Transverse colon (tissue), 4 donors: ENCODE results near the gene PDIA5. TPM values are rescaled to one million over a fixed set of nuclear protein-coding genes. Genes with fewer than 3 reads are reported as not detected.
A peak's percentile ranks its signal among the peaks of the same experiment; 100 is the strongest.

Experiments used
- DNase-seq: peaks from one replicate; pipeline ENCODE4 v3.0.0-alpha.2; 2019
- H3K27ac ChIP-seq, 4 donors: fragments of 200-600 bp; sonication (generic); 2 replicates each; pipeline ENCODE4 v1.5.1; 2016 to 2018; ENCODE audit warnings: inconsistent platforms in 4 of 4
- H3K27me3 ChIP-seq: fragments of 200-600 bp; sonication (generic); 2 replicates; pipeline ENCODE4 v1.5.1; 2017; ENCODE audit warnings: inconsistent platforms
- H3K36me3 ChIP-seq, 4 donors: fragments of 200-600 bp; sonication (generic); 2 replicates each; pipeline ENCODE4 v1.5.1; 2017 to 2019; ENCODE audit warnings: inconsistent platforms in 4 of 4
- H3K4me1 ChIP-seq, 4 donors: fragments of 200-600 bp; sonication (generic); 2 replicates each; pipeline ENCODE4 v1.5.1; 2017 to 2020; ENCODE audit warnings: inconsistent platforms in 4 of 4
- H3K4me3 ChIP-seq, 4 donors: fragments of 200-600 bp; sonication (generic); 1 replicate in 1 of 4; 2 replicates in 3 of 4; pipeline versions ENCODE4 v1.5.1 to v1.6.1; 2017 to 2019; ENCODE audit warnings: inconsistent platforms in 4 of 4
- H3K9me3 ChIP-seq, 2 donors: fragments of 200-600 bp; sonication (generic); 2 replicates each; pipeline ENCODE4 v1.5.1; 2017 to 2019; ENCODE audit warnings: inconsistent platforms in 2 of 2
- EP300 ChIP-seq: sonication (generic); formaldehyde crosslinking; IDR thresholded peaks from one replicate; pipeline ENCODE4 v1.6.1; 2017; ENCODE audit warnings: antibody characterized with exemption, low read depth
- POLR2A ChIP-seq: fragments of 450-650 bp; IDR thresholded peaks from one replicate; pipeline ENCODE4 v1.6.1; 2016; ENCODE audit warnings: antibody characterized with exemption, mild to moderate bottlenecking, moderate library complexity
- POLR2AphosphoS5 ChIP-seq, 3 donors: sonication (generic); formaldehyde crosslinking; IDR thresholded peaks; one replicate each; pipeline ENCODE4 v1.6.1; 2016; ENCODE audit warnings: antibody characterized with exemption in 3 of 3
- WGBS, 2 donors: methylation state at CpG; one replicate each; pipeline ENCODE4 v1.1.5; 2018; ENCODE audit warnings: low coverage in 1 of 2; 5-methylcytosine and 5-hydroxymethylcytosine counted together
- in situ Hi-C, 4 donors: fragments of 200-750 bp; cut with MboI; loops; one replicate each; pipeline versions ENCODE4 v1.15.0 to v1.15.1; 2017; ENCODE audit warnings: low sequenced_read_pairs in 3 of 4, low pct_ligation_motif_present in 1 of 4, low pct_unique_long_range_greater_than_20kb in 1 of 4
- intact Hi-C: fragments of 100-400 bp; cut with DNase I; formaldehyde crosslinking; loops from one replicate; pipeline ENCODE4 v1.15.1; 2023; ENCODE audit warnings: low total_unique reads
- total RNA-seq, 4 donors: library from RNA; depleted of rRNA; stranded (reverse); fragments of >200 nt; gene quantifications; one replicate each; pipeline ENCODE4 v1.1.0, GENCODE V29; 2016
- TF ChIP-seq, protein P1 (sequence below), 5 experiments: fragments of 200-600 bp in 3 of 5; fragments of 450-650 bp in 2 of 5; sonication (generic) in 3 of 5; IDR thresholded peaks; 1 replicate in 2 of 5; 2 replicates in 3 of 5; pipeline ENCODE4 v1.5.1; 2016 to 2017; ENCODE audit warnings: antibody characterized with exemption in 5 of 5, inconsistent platforms in 3 of 5, mild to moderate bottlenecking in 2 of 5, moderate library complexity in 1 of 5

Gene PDIA5
- total RNA-seq, 4 donors from 2014 or later: 17.3 to 185 (median 65.1) TPM

GRCh38 chr3:123134671-123135070 is 67.8 kb downstream of the PDIA5 start:
- TF ChIP-seq POLR2AphosphoS5 (IDR thresholded peaks at IDR 0.05): no peak
- TF ChIP-seq EP300: no peak
- TF ChIP-seq POLR2A: no peak
- TF ChIP-seq, protein P1, sequence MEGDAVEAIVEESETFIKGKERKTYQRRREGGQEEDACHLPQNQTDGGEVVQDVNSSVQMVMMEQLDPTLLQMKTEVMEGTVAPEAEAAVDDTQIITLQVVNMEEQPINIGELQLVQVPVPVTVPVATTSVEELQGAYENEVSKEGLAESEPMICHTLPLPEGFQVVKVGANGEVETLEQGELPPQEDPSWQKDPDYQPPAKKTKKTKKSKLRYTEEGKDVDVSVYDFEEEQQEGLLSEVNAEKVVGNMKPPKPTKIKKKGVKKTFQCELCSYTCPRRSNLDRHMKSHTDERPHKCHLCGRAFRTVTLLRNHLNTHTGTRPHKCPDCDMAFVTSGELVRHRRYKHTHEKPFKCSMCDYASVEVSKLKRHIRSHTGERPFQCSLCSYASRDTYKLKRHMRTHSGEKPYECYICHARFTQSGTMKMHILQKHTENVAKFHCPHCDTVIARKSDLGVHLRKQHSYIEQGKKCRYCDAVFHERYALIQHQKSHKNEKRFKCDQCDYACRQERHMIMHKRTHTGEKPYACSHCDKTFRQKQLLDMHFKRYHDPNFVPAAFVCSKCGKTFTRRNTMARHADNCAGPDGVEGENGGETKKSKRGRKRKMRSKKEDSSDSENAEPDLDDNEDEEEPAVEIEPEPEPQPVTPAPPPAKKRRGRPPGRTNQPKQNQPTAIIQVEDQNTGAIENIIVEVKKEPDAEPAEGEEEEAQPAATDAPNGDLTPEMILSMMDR (IDR thresholded peaks at IDR 0.05): no peak
- Histone ChIP-seq H3K4me3 (no peak overlapping the region), H3K27ac (no peak overlapping the region), H3K36me3 (peaks cover 0 to 10% (median 0%) of the 10 kb centered on the region in 4 donors), H3K9me3 (no peaks in the 10 kb centered on the region), H3K27me3 (no peaks in the 10 kb centered on the region), H3K4me1 (peaks cover 0 to 18% (median 6%) of the 10 kb centered on the region in 4 donors)
- WGBS, 2 donors: 85 to 100% methylated on average over 1 to 10 of the region's 10 CpGs
- in situ Hi-C loops (no loop called here), intact Hi-C loops (no loop called here)
- DNase-seq: no peak

DNA sequence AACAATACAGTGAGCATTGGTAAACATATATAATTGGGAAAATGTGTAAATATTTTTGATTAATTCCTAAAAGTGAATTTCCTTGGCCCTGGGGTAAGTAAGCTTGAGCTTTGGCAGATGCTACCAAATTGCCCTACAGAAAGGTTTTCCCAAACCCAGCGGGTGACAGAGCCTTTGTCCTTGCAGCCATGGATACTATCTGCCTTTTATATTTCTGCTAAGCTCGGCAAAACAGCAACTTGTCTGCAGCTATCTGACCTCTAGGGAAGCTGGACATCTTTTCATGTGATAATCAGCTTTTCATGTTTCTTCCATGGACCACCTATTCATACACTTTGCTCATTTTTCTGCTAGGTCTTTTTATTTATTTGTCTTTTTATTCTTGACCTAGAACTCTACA is 70.2 kb downstream of the PDIA5 start:
- no peak for DNase-seq
- WGBS, 2 donors: 95 to 100% methylated on average over 1 to 2 of the region's 2 CpGs
- Histone ChIP-seq H3K4me1 (peaks cover 0 to 6% (median 2%) of the 10 kb centered on the region in 4 donors), H3K36me3 (peaks cover 0 to 9% (median 0%) of the 10 kb centered on the region in 4 donors), H3K27me3 (no peaks in the 10 kb centered on the region), H3K9me3 (no peaks in the 10 kb centered on the region), H3K4me3 (no peak overlapping the region), H3K27ac (no peak overlapping the region)
- TF ChIP-seq POLR2A (no peak), POLR2AphosphoS5 (IDR thresholded peaks at IDR 0.05) (no peak), EP300 (no peak)
- TF ChIP-seq, protein P1 (IDR thresholded peaks at IDR 0.05): no peak
- in situ Hi-C loops: no loop called here
- intact Hi-C loops: no loop called here

DNA sequence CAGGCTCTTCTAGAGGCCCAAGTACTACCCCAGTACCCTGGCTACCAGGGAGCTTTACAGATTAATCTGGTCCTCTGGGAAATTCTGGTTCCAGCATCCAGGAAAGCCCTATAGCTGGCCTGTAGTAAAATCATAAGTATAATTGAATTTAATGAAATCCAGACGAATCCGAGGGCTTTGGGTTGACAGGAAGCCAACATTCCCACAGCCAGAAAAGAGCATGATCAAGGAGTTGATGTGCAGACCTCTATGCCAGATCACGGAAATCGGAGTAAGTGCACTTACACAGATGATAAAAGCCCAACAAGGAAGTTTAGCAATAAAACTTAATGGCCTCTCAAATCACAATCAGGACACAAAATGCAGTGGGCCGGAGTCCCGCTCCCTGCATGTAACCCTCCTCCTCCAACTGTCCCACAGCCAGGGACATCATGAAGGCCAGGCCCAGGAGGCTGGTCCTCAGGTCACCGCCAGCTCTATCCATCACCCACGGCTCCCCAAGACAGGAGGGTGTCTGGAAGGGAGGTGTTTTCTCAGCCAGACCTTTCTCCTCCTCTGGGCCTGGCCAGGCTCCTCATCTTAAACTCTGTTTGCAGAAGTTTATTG is 72.1 kb downstream of the PDIA5 start:
- in situ Hi-C loops (no loop called here), intact Hi-C loops (no loop called here)
- Histone ChIP-seq H3K4me1 (peaks cover 0 to 6% (median 2%) of the 10 kb centered on the region in 4 donors), H3K36me3 (peaks cover 0 to 4% (median 0%) of the 10 kb centered on the region in 4 donors), H3K9me3 (no peaks in the 10 kb centered on the region), H3K27ac (peak overlapping the region in 3 of 4 donors; percentile 22 to 38 (median 28)), H3K4me3 (no peak overlapping the region), H3K27me3 (no peaks in the 10 kb centered on the region)
- peak; percentile 31 for DNase-seq
- 40 to 43% methylated on average over 2 to 8 of the region's 8 CpGs for WGBS, 2 donors
- TF ChIP-seq POLR2AphosphoS5 (IDR thresholded peaks at IDR 0.05) (no peak), POLR2A (no peak), EP300 (no peak)
- TF ChIP-seq, protein P1 (IDR thresholded peaks at IDR 0.05): no peak

- Histone ChIP-seq H3K27me3 (no peaks in the 10 kb centered on the region), H3K27ac (peak overlapping the region in 1 of 4 donors; percentile 22), H3K4me3 (no peak overlapping the region), H3K9me3 (no peaks in the 10 kb centered on the region), H3K36me3 (peaks cover 0 to 4% (median 0%) of the 10 kb centered on the region in 4 donors), H3K4me1 (peaks cover 0 to 6% (median 2%) of the 10 kb centered on the region in 4 donors)
- in situ Hi-C loops: no loop called here
- 48 to 62% methylated on average over 5 of the region's 5 CpGs for WGBS, 2 donors
- TF ChIP-seq, protein P1 (IDR thresholded peaks at IDR 0.05): no peak
- TF ChIP-seq EP300 (no peak), POLR2AphosphoS5 (IDR thresholded peaks at IDR 0.05) (no peak), POLR2A (no peak)
- no peak for DNase-seq
- intact Hi-C loops: no loop called here
These were observed 72.7 kb downstream of the PDIA5 start for GRCh38 chr3:123139522-123139921.
